Breast epithelium (tissue), 4 donors: Measurements from ENCODE around the gene LRP2. TPM values are rescaled to one million over a fixed set of nuclear protein-coding genes. Genes with fewer than 3 reads are reported as not detected.

ENCODE experiments used
- DNase-seq, 2 donors: peaks; one replicate each; pipeline ENCODE4 v3.0.0-alpha.2; 2019; ENCODE audit warnings: low spot score in 2 of 2
- H3K27ac ChIP-seq, 2 donors: fragments of 200-600 bp; sonication (generic) in 1 of 2; one replicate each; pipeline ENCODE4 v1.5.1; 2016 to 2019; ENCODE audit warnings: mild to moderate bottlenecking in 1 of 2
- H3K27me3 ChIP-seq, 2 donors: fragments of 200-600 bp; sonication (generic) in 1 of 2; one replicate each; pipeline versions ENCODE4 v1.5.1 to v1.6.0; 2017 to 2019; ENCODE audit warnings: control low read depth in 1 of 2, mild to moderate bottlenecking in 1 of 2
- H3K36me3 ChIP-seq: fragments of 200-600 bp; one replicate; pipeline ENCODE4 v1.5.1; 2019
- H3K4me1 ChIP-seq, 2 donors: fragments of 200-600 bp; sonication (generic); one replicate each; pipeline ENCODE4 v1.5.1; 2016 to 2019; ENCODE audit warnings: control low read depth in 1 of 2
- H3K4me3 ChIP-seq, 3 donors: fragments of 200-600 bp; sonication (generic); 1 replicate in 2 of 3; 2 replicates in 1 of 3; pipeline ENCODE4 v1.5.1; 2016 to 2019; ENCODE audit warnings: mild to moderate bottlenecking in 3 of 3, moderate library complexity in 2 of 3
- H3K9me3 ChIP-seq, 2 donors: fragments of 200-600 bp; sonication (generic) in 1 of 2; one replicate each; pipeline ENCODE4 v1.5.1; 2016 to 2019; ENCODE audit warnings: control low read depth in 1 of 2
- POLR2A ChIP-seq: fragments of 450-650 bp; IDR thresholded peaks from one replicate; pipeline ENCODE4 v1.6.1; 2016; ENCODE audit warnings: antibody characterized with exemption, mild to moderate bottlenecking, moderate library complexity
- POLR2AphosphoS5 ChIP-seq, 3 donors: sonication (generic); formaldehyde crosslinking; IDR thresholded peaks; one replicate each; pipeline ENCODE4 v1.6.1; 2017; ENCODE audit warnings: antibody characterized with exemption in 3 of 3
- intact Hi-C: fragments of 100-400 bp; cut with DNase I; formaldehyde crosslinking; loops from one replicate; pipeline ENCODE4 v1.15.1; 2023; ENCODE audit warnings: low total_unique reads
- total RNA-seq, 3 donors: library from RNA; depleted of rRNA; stranded (reverse); fragments of >200 nt; gene quantifications; one replicate each; pipeline ENCODE4 v1.1.0, GENCODE V29; 2016
- TF ChIP-seq, protein P1 (sequence below), 3 donors: fragments of 450-650 bp; IDR thresholded peaks; one replicate each; pipeline ENCODE4 v1.5.1; 2016 to 2017; ENCODE audit warnings: antibody characterized with exemption in 3 of 3, mild to moderate bottlenecking in 3 of 3, moderate library complexity in 3 of 3

The LRP2 gene
- total RNA-seq, 3 donors from 2014 or later = under 0.01 to 60.4 (median 19.7) TPM

DNA sequence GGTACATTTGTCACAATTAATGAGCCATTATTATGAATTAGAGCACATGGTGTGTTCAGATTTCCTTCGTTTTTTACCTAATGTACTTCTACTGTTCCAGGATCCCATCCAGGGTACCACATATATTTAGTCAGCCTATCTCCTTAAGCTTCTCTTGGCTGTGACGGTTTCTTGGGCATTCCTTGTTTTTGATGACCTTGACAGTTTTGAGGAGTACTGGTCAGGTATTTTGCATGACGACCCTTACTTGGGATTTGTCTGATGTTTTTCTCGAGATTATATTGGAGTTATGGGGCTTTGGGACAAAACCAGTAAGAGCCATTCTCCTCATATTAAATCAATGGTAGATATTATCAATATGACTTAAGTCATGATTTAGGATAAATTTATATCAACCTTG lies 10.2 kb upstream of the LRP2 start:
- Histone ChIP-seq H3K27ac (no peak overlapping the region), H3K4me3 (no peak overlapping the region), H3K9me3 (no peaks in the 10 kb centered on the region), H3K27me3 (no peaks in the 10 kb centered on the region), H3K4me1 (no peaks in the 10 kb centered on the region), H3K36me3 (no peaks in the 10 kb centered on the region)
- no peak for DNase-seq
- intact Hi-C loops = no loop called here
- TF ChIP-seq, protein P1, sequence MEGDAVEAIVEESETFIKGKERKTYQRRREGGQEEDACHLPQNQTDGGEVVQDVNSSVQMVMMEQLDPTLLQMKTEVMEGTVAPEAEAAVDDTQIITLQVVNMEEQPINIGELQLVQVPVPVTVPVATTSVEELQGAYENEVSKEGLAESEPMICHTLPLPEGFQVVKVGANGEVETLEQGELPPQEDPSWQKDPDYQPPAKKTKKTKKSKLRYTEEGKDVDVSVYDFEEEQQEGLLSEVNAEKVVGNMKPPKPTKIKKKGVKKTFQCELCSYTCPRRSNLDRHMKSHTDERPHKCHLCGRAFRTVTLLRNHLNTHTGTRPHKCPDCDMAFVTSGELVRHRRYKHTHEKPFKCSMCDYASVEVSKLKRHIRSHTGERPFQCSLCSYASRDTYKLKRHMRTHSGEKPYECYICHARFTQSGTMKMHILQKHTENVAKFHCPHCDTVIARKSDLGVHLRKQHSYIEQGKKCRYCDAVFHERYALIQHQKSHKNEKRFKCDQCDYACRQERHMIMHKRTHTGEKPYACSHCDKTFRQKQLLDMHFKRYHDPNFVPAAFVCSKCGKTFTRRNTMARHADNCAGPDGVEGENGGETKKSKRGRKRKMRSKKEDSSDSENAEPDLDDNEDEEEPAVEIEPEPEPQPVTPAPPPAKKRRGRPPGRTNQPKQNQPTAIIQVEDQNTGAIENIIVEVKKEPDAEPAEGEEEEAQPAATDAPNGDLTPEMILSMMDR (IDR thresholded peaks at IDR 0.05) = no peak
- no peak for TF ChIP-seq POLR2A
- no peak for TF ChIP-seq POLR2AphosphoS5 (IDR thresholded peaks at IDR 0.05)

DNA sequence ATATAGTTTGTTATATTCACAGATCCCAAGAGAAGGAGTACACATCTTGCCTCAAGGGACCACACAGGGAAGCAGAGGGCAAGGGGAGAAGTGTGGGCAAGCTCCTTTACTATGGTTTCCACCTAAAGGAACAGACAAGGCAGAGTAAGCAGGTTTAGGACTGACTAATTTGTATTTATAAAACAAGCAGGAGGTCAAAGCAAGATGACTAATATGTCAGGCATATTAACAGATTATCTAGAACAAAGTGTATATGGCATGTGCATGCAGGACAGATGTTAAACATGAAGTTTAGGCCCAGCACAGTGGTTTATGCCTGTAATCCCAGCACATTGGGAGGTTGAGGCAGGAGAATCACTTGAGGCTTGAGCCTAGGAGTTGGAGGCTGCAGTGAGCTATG lies 3.7 kb upstream of the LRP2 start:
- H3K36me3 ChIP-seq = no peaks in the 10 kb centered on the region
- H3K27me3 ChIP-seq = peaks cover 0 to 7% of the 10 kb centered on the region in 2 donors
- DNase-seq = no peak
- H3K9me3 ChIP-seq = no peaks in the 10 kb centered on the region
- intact Hi-C loops = no loop called here
- no peak overlapping the region for H3K27ac ChIP-seq
- H3K4me3 ChIP-seq = no peak overlapping the region
- TF ChIP-seq POLR2AphosphoS5 (IDR thresholded peaks at IDR 0.05) (no peak), POLR2A (no peak)
- TF ChIP-seq, protein P1 (IDR thresholded peaks at IDR 0.05) = no peak
- peaks cover 0 to 10% of the 10 kb centered on the region in 2 donors for H3K4me1 ChIP-seq

DNA sequence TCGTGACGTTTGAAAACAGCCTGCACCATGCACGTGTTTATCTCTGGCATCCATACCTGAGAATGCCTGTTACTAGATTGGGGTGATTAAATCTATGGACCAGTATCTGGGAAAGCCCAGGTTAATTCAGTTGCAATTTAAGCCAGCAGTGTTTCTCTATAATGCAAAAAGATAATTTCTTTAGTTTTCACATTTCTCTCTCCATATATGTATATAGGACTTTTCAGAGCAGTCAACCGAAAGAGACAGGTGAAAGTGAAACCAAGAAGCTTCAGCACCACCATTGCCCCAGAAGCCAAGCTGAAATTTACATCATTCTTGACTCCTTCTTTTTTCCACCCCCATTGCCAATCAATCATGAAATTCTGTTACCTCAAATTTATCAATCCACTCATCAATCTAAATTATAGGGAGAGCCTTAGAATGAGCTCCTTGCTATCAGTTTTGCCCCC lies 2.7 kb upstream of the LRP2 start:
- Histone ChIP-seq H3K36me3 (no peaks in the 10 kb centered on the region), H3K27me3 (peaks cover 0 to 7% of the 10 kb centered on the region in 2 donors), H3K27ac (no peak overlapping the region), H3K4me1 (peaks cover 0 to 10% of the 10 kb centered on the region in 2 donors), H3K9me3 (no peaks in the 10 kb centered on the region), H3K4me3 (peak overlapping the region; percentile 41 to 89 (median 61))
- TF ChIP-seq, protein P1 (IDR thresholded peaks at IDR 0.05) = no peak
- TF ChIP-seq POLR2A (no peak), POLR2AphosphoS5 (IDR thresholded peaks at IDR 0.05) (no peak)
- intact Hi-C loops = no loop called here
- no peak for DNase-seq

DNA sequence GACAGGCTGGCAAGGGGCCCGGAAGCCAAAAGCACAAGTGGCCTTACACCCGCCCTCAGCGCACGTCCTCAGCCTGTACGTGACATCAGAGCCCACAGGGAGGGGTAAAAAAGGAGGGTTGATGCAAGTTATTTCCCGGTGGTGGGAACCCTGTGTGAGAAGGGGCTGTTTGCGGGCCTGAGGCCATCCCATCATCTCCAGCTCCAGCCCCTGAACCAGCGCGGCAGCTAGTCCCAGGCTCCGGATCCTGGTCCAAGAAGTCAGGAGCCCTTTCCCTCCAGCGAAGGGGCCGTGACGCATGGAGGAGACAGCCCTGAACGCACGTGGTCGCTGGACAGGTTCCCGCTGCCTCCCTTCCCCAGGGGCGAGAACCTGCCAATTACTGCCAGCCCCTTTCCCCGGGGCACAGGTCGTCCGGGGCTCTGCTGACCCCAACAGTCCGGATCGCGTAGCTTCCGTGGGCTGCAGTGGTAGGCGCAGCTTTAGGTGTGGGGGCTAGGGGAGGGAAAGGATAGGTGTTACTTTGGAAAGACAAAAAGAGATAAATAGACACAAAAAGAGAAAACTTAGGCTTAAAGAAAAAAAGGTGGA lies 1.3 kb upstream of the LRP2 start:
- peak overlapping the region; percentile 41 to 89 (median 61) for H3K4me3 ChIP-seq
- H3K4me1 ChIP-seq = peaks cover 0 to 10% of the 10 kb centered on the region in 2 donors
- TF ChIP-seq, protein P1 (IDR thresholded peaks at IDR 0.05) = no peak
- TF ChIP-seq POLR2A (no peak), POLR2AphosphoS5 (IDR thresholded peaks at IDR 0.05) (no peak)
- peak overlapping the region; percentile 40 to 62 for H3K27ac ChIP-seq
- no peaks in the 10 kb centered on the region for H3K36me3 ChIP-seq
- DNase-seq = peak; percentile 24 to 58
- intact Hi-C loops = no loop called here
- H3K9me3 ChIP-seq = no peaks in the 10 kb centered on the region
- H3K27me3 ChIP-seq = peaks cover 0 to 7% of the 10 kb centered on the region in 2 donors

DNA sequence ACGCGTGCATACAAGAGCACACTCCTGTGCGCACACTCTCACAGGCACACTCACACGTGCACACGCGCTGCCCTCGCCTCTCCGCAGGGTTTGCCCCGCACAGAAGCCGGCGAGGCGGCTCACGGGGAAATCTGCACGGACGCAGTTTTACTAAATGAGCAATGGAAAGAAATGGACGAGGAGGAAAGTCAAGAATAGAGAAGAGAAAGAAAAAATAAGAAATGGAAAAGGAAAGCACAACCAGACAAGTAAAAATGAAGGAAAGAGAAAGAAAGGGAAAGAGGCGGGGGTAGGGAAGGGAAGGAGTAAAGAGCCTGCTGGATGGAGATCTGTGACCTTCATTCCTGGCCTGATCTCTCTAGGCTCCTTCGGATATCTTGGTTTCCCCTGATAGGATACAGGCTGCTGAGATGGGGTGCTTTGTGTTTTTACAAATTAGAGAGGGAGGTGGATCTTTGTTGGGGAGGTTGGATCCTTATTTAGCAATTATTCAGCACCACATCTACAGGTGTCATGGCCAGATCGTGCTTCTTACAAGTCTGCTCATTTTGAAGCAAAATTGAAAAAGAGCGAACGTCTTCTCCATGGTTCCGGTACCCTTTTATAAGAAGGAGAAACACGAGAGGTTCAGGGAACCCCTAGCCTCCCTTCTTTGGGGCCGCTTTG lies 693 bp upstream of the LRP2 start:
- Histone ChIP-seq H3K36me3 (no peaks in the 10 kb centered on the region), H3K27ac (peak overlapping the region; percentile 40 to 62), H3K4me1 (peaks cover 0 to 10% of the 10 kb centered on the region in 2 donors), H3K27me3 (peaks cover 0 to 7% of the 10 kb centered on the region in 2 donors), H3K4me3 (peak overlapping the region; percentile 41 to 89 (median 61)), H3K9me3 (no peaks in the 10 kb centered on the region)
- no peak for TF ChIP-seq POLR2AphosphoS5 (IDR thresholded peaks at IDR 0.05)
- TF ChIP-seq, protein P1 (IDR thresholded peaks at IDR 0.05) = no peak
- no peak for TF ChIP-seq POLR2A
- intact Hi-C loops = no loop called here
- no peak for DNase-seq
